Measurements from ENCODE around the gene OCRL. TPM values are rescaled to one million over a fixed set of nuclear protein-coding genes. Genes with fewer than 3 reads are reported as not detected.

Gene OCRL
- total RNA-seq, 1 experiment from 2014 or later, result 24.2 TPM

DNA sequence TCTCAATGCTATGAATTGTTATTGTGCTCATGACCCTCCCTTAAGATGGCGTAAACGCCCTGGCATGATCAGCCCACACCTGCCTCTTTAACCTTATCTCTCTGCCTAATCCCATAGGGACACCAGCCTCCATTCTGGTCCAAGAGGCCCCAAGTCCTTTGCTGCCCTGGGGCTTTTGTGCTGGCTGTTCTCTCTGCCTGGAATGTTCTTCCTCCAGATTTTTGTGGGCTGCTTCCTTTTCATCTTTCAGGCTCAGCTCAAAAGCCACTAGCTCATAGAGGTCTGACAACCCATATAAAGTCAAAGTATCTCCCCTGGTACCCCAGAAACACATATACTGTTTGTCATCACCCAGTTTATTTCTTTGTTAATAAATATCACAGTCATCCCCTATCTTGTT is 72.3 kb downstream of the OCRL start:
- ChIA-PET CTCF (interaction anchor here (0.7 kb wide), 1 partner anchor 126 kb away, joined by 4 read pairs; no protein-coding TSS in a partner anchor), POLR2A (no interaction called here)
- Mint-ChIP-seq H3K4me3 (ENCODE audit: unreplicated experiment) (no peak overlapping the region), H3K9me3 (ENCODE audit: unreplicated experiment) (no peaks in the 10 kb centered on the region), H3K27ac (ENCODE audit: unreplicated experiment) (no peak overlapping the region), H3K27me3 (ENCODE audit: insufficient read depth, unreplicated experiment) (no peaks in the 10 kb centered on the region), H3K36me3 (ENCODE audit: insufficient read depth, unreplicated experiment) (no peaks in the 10 kb centered on the region), H3K4me1 (ENCODE audit: low read depth, unreplicated experiment) (peaks cover 6% of the 10 kb centered on the region)
- TF ChIP-seq, protein P1, sequence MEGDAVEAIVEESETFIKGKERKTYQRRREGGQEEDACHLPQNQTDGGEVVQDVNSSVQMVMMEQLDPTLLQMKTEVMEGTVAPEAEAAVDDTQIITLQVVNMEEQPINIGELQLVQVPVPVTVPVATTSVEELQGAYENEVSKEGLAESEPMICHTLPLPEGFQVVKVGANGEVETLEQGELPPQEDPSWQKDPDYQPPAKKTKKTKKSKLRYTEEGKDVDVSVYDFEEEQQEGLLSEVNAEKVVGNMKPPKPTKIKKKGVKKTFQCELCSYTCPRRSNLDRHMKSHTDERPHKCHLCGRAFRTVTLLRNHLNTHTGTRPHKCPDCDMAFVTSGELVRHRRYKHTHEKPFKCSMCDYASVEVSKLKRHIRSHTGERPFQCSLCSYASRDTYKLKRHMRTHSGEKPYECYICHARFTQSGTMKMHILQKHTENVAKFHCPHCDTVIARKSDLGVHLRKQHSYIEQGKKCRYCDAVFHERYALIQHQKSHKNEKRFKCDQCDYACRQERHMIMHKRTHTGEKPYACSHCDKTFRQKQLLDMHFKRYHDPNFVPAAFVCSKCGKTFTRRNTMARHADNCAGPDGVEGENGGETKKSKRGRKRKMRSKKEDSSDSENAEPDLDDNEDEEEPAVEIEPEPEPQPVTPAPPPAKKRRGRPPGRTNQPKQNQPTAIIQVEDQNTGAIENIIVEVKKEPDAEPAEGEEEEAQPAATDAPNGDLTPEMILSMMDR (IDR thresholded peaks at IDR 0.05; ENCODE audit: insufficient read depth in 1 of 2, low read depth in 1 of 2, low read length in 1 of 2, severe bottlenecking in 1 of 2, unreplicated experiment in 1 of 2), result no peak
- H3K4me1 ChIP-seq, result peaks cover 11% of the 10 kb centered on the region
- H3K9me3 ChIP-seq, result no peaks in the 10 kb centered on the region
- DNase-seq, result peak in 1 of 2 experiments; percentile 14
- intact Hi-C loops (cut with micrococcal nuclease; ENCODE audit: unreplicated experiment), result no loop called here
- BruUV-seq (replicated peaks), result no TSS peak
- H3K4me3 ChIP-seq (ENCODE audit: low read depth, low read length), result no peak overlapping the region
- no peaks in the 10 kb centered on the region for H3K36me3 ChIP-seq (ENCODE audit: control insufficient read depth, insufficient read depth, low read length)
- H3K27me3 ChIP-seq (replicated peaks; ENCODE audit: control insufficient read depth, insufficient read depth, low read length), result no peaks in the 10 kb centered on the region

- Mint-ChIP-seq H3K36me3 (ENCODE audit: insufficient read depth, unreplicated experiment) (no peaks in the 10 kb centered on the region), H3K27me3 (ENCODE audit: insufficient read depth, unreplicated experiment) (no peaks in the 10 kb centered on the region), H3K27ac (ENCODE audit: unreplicated experiment) (no peak overlapping the region), H3K4me1 (ENCODE audit: low read depth, unreplicated experiment) (peaks cover 3% of the 10 kb centered on the region), H3K4me3 (ENCODE audit: unreplicated experiment) (no peak overlapping the region), H3K9me3 (ENCODE audit: unreplicated experiment) (no peaks in the 10 kb centered on the region)
- H3K36me3 ChIP-seq (ENCODE audit: control insufficient read depth, insufficient read depth, low read length), result no peaks in the 10 kb centered on the region
- H3K9me3 ChIP-seq, result no peaks in the 10 kb centered on the region
- CTCF ChIA-PET, result no interaction called here
- H3K27me3 ChIP-seq (replicated peaks; ENCODE audit: control insufficient read depth, insufficient read depth, low read length), result no peaks in the 10 kb centered on the region
- no TSS peak for BruUV-seq (replicated peaks)
- TF ChIP-seq, protein P1 (IDR thresholded peaks at IDR 0.05; ENCODE audit: insufficient read depth in 1 of 2, low read depth in 1 of 2, low read length in 1 of 2, severe bottlenecking in 1 of 2, unreplicated experiment in 1 of 2), result no peak
- no peak for DNase-seq
- peaks cover 5% of the 10 kb centered on the region for H3K4me1 ChIP-seq
- POLR2A ChIA-PET, result no interaction called here
- intact Hi-C loops (cut with micrococcal nuclease; ENCODE audit: unreplicated experiment), result no loop called here
- H3K4me3 ChIP-seq (ENCODE audit: low read depth, low read length), result no peak overlapping the region
Measured at GRCh38 chrX:129613596-129613995, 73.5 kb downstream of the OCRL start.

DNA sequence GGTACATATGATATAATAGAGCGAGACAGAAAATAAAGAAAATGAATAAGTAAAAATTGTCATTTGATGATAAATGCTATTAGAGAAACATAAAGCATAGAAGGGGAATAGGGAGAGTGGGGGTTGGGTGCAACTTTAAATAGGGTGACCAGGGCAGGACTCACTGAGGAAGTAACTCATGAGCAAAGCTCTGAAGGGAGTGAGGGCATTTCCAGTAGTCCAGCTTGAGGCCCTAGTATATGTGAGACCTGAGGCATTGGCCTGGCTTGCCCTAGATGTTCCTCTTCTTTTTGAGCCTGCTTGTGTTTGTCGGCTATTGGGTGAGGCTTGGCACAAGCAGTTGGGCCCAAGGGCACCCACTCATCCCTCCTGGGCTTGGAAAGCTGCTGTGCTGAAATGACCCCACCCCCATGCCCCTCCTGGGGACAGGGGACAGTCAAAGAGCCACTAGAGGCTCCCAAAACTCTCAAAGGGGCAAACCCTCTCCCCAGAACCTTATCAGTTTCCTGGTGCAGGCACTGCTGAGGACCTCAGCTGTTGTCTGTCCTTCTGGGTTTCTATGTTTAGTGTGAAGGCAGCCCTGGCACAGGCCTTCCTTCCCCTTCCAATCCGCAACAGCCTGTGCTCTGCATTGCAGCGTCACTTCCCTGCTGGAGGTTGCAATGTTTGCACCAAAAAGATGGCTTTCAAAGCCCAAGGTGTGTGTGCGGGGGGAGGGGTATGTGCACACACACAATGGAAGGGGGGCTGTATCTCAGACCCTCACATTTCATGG is 74.6 kb downstream of the OCRL start:
- intact Hi-C loops (cut with micrococcal nuclease; ENCODE audit: unreplicated experiment), result no loop called here
- H3K4me3 Mint-ChIP-seq (ENCODE audit: unreplicated experiment), result no peak overlapping the region
- ChIA-PET CTCF (no interaction called here), POLR2A (no interaction called here)
- no peak overlapping the region for H3K27ac Mint-ChIP-seq (ENCODE audit: unreplicated experiment)
- TF ChIP-seq, protein P1 (IDR thresholded peaks at IDR 0.05; ENCODE audit: insufficient read depth in 1 of 2, low read depth in 1 of 2, low read length in 1 of 2, severe bottlenecking in 1 of 2, unreplicated experiment in 1 of 2), result no peak
- H3K36me3 Mint-ChIP-seq (ENCODE audit: insufficient read depth, unreplicated experiment), result no peaks in the 10 kb centered on the region
- no peaks in the 10 kb centered on the region for H3K9me3 Mint-ChIP-seq (ENCODE audit: unreplicated experiment)
- H3K4me1 Mint-ChIP-seq (ENCODE audit: low read depth, unreplicated experiment), result no peaks in the 10 kb centered on the region
- Histone ChIP-seq H3K4me1 (no peaks in the 10 kb centered on the region), H3K36me3 (ENCODE audit: control insufficient read depth, insufficient read depth, low read length) (no peaks in the 10 kb centered on the region), H3K4me3 (ENCODE audit: low read depth, low read length) (no peak overlapping the region), H3K9me3 (no peaks in the 10 kb centered on the region), H3K27me3 (replicated peaks; ENCODE audit: control insufficient read depth, insufficient read depth, low read length) (no peaks in the 10 kb centered on the region)
- no peak for DNase-seq
- H3K27me3 Mint-ChIP-seq (ENCODE audit: insufficient read depth, unreplicated experiment), result no peaks in the 10 kb centered on the region
- BruUV-seq (replicated peaks), result no TSS peak
